A673 (cell line): Measurements from ENCODE around the gene PDGFRB.

ENCODE experiments used
- EZH2 ChIP-seq: fragments of 200-600 bp; sonication (generic); IDR thresholded peaks from 2 replicates; pipeline ENCODE4 v1.6.1; 2017; ENCODE audit warnings: borderline replicate concordance, low read depth, mild to moderate bottlenecking, mixed read lengths, antibody characterized with exemption, low read length; ENCODE audit not compliant: poor library complexity, severe bottlenecking
- TF ChIP-seq, protein P1 (sequence below): fragments of 300-800, 200-600 bp; sonication (generic); conservative IDR thresholded peaks from 2 replicates; pipeline ENCODE4 v1.5.1; 2017; ENCODE audit warnings: low read depth, mild to moderate bottlenecking, antibody characterized with exemption, low read length, moderate library complexity, mixed read lengths

DNA sequence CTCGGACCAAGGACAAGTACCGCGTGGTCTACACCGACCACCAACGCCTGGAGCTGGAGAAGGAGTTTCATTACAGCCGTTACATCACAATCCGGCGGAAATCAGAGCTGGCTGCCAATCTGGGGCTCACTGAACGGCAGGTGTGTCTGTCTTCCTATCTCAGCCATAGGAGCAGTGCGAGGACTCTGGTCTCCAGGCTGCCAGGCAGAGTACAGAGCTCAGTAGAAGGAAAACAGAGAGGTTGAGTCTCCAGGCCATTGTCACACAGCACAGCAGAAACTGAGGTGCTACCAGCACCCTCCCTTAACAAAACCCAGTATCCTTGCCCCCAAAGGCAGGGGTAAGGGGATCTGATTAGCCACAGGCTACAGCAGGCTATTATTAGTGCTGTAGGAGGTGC is 27.1 kb upstream of the PDGFRB start:
- TF ChIP-seq, protein P1, sequence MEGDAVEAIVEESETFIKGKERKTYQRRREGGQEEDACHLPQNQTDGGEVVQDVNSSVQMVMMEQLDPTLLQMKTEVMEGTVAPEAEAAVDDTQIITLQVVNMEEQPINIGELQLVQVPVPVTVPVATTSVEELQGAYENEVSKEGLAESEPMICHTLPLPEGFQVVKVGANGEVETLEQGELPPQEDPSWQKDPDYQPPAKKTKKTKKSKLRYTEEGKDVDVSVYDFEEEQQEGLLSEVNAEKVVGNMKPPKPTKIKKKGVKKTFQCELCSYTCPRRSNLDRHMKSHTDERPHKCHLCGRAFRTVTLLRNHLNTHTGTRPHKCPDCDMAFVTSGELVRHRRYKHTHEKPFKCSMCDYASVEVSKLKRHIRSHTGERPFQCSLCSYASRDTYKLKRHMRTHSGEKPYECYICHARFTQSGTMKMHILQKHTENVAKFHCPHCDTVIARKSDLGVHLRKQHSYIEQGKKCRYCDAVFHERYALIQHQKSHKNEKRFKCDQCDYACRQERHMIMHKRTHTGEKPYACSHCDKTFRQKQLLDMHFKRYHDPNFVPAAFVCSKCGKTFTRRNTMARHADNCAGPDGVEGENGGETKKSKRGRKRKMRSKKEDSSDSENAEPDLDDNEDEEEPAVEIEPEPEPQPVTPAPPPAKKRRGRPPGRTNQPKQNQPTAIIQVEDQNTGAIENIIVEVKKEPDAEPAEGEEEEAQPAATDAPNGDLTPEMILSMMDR, result no peak
- TF ChIP-seq EZH2, result no peak
